Adrenal gland (tissue), 5 donors: Measurements from ENCODE around the gene ZNF25.

Source experiments
- POLR2A ChIP-seq, 2 donors: fragments of 450-650 bp; IDR thresholded peaks; one replicate each; pipeline ENCODE4 v1.6.1; 2017; ENCODE audit warnings: antibody characterized with exemption in 2 of 2, mild to moderate bottlenecking in 2 of 2, moderate library complexity in 1 of 2
- TF ChIP-seq, protein P1 (sequence below), 6 experiments: fragments of 450-650 bp in 4 of 6; fragments of 200-600 bp in 2 of 6; sonication (generic) in 1 of 6; IDR thresholded peaks; 1 replicate in 5 of 6; 2 replicates in 1 of 6; pipeline versions ENCODE4 v1.5.1 to v1.8.0; 2016 to 2021; ENCODE audit warnings: antibody characterized with exemption in 6 of 6, mild to moderate bottlenecking in 2 of 6, moderate library complexity in 1 of 6
- donor health status: DM: no; HTN: no; CAD: no.

- TF ChIP-seq, protein P1, sequence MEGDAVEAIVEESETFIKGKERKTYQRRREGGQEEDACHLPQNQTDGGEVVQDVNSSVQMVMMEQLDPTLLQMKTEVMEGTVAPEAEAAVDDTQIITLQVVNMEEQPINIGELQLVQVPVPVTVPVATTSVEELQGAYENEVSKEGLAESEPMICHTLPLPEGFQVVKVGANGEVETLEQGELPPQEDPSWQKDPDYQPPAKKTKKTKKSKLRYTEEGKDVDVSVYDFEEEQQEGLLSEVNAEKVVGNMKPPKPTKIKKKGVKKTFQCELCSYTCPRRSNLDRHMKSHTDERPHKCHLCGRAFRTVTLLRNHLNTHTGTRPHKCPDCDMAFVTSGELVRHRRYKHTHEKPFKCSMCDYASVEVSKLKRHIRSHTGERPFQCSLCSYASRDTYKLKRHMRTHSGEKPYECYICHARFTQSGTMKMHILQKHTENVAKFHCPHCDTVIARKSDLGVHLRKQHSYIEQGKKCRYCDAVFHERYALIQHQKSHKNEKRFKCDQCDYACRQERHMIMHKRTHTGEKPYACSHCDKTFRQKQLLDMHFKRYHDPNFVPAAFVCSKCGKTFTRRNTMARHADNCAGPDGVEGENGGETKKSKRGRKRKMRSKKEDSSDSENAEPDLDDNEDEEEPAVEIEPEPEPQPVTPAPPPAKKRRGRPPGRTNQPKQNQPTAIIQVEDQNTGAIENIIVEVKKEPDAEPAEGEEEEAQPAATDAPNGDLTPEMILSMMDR (IDR thresholded peaks at IDR 0.05) = no peak
- TF ChIP-seq POLR2A (IDR thresholded peaks at IDR 0.05) = no peak
Measured at GRCh38 chr10:37947526-37947925, 28.9 kb downstream of the ZNF25 start.
